ENCODE measurements around the gene UPF1.

Gene UPF1

GRCh38 chr19:18831524-18832305 is at the start of gene UPF1:
Gene UPF1 (plus strand): TSS chr19:18831959. CDS start chr19:18832210, 251 bp downstream.
- H3K9ac ChIP-seq (ENCODE audit: low read length), result peak within 1 kb of the TSS; percentile 97
- H3K4me3 ChIP-seq (ENCODE audit: low read depth, low read length), result peak within 1 kb of the TSS; percentile 98
- peaks cover 18% of the 10 kb centered on the region for H3K4me1 ChIP-seq (ENCODE audit: control insufficient read depth, insufficient read depth, low read length)
- H3K36me3 ChIP-seq (ENCODE audit: control insufficient read depth, insufficient read depth, low read length), result peaks cover 19% of the 10 kb centered on the region
- H3K27ac ChIP-seq (ENCODE audit: low read depth, low read length), result peak within 1 kb of the TSS; percentile 94; the same call in 1 of the 2 replicates
- peaks cover 10% of the 10 kb centered on the region for H3K27me3 ChIP-seq (ENCODE audit: control insufficient read depth, insufficient read depth, low read length)
- peaks cover 6% of the 10 kb centered on the region; the same call in 1 of the 2 replicates for H3K9me3 ChIP-seq (ENCODE audit: control insufficient read depth, insufficient read depth, low read depth, low read length)

DNA sequence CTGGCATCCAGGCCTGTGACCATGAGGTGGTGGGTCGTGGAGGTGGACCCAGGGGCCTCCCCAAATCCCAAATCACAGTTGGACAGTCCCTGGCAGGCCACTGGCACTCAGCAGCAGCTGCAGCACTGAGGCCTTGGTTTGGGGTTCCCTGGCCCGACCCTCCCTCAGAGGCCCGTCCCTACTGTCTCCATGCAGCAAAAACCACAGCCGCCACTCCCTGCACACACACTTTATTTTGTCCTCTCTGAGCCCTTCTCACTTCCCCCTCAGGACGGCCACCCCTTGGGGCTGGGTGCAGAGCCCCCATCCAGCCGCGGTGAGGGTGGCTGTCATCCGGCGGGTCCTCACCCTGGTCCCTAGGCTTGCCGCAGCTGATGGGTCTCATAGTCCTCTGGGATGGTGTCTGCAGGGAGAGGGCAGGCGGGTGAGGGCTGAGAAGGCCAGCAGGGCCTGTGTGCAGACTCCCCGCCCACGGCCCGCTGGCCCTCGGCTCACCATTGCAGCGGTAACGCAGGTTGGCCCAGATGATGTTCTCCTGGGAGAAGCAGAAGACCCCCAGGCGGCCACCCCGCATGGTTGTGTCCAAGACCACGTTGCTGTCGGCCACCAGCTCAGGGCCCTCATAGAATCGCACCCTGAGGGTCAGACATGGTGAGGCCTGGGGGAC is 49.1 kb upstream of the UPF1 start:
- Histone ChIP-seq H3K9ac (ENCODE audit: low read length) (no peak overlapping the region), H3K27ac (ENCODE audit: low read depth, low read length) (no peak overlapping the region), H3K36me3 (ENCODE audit: control insufficient read depth, insufficient read depth, low read length) (no peaks in the 10 kb centered on the region), H3K4me3 (ENCODE audit: low read depth, low read length) (no peak overlapping the region), H3K9me3 (ENCODE audit: control insufficient read depth, insufficient read depth, low read depth, low read length) (no peaks in the 10 kb centered on the region), H3K27me3 (ENCODE audit: control insufficient read depth, insufficient read depth, low read length) (peaks cover 98% of the 10 kb centered on the region), H3K4me1 (ENCODE audit: control insufficient read depth, insufficient read depth, low read length) (peaks cover 7% of the 10 kb centered on the region)

GRCh38 chr19:18783958-18784785 is 47.6 kb upstream of the UPF1 start:
- no peaks in the 10 kb centered on the region for H3K36me3 ChIP-seq (ENCODE audit: control insufficient read depth, insufficient read depth, low read length)
- peaks cover 98% of the 10 kb centered on the region for H3K27me3 ChIP-seq (ENCODE audit: control insufficient read depth, insufficient read depth, low read length)
- H3K27ac ChIP-seq (ENCODE audit: low read depth, low read length), result no peak overlapping the region
- H3K4me1 ChIP-seq (ENCODE audit: control insufficient read depth, insufficient read depth, low read length), result peaks cover 12% of the 10 kb centered on the region
- no peak overlapping the region for H3K9ac ChIP-seq (ENCODE audit: low read length)
- no peaks in the 10 kb centered on the region for H3K9me3 ChIP-seq (ENCODE audit: control insufficient read depth, insufficient read depth, low read depth, low read length)
- no peak overlapping the region for H3K4me3 ChIP-seq (ENCODE audit: low read depth, low read length)

DNA sequence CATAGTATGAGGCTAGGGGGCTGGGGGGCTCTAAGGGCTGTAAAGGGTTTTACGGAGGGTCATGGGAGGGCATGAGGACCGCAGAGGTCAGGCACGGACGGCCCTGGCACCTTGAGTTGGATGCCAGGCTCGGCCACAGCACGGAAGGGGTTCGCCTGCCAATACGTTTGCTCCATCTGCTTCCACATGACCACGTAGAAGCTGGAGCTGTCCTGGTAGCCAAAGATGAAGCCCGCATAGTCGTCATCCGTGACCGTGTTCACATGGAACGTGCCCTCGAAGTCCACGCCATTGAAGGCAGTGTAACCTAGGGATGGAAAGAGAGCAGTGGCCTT is 47.0 kb upstream of the UPF1 start:
- Histone ChIP-seq H3K9ac (ENCODE audit: low read length) (no peak overlapping the region), H3K27ac (ENCODE audit: low read depth, low read length) (no peak overlapping the region), H3K4me1 (ENCODE audit: control insufficient read depth, insufficient read depth, low read length) (peaks cover 12% of the 10 kb centered on the region), H3K9me3 (ENCODE audit: control insufficient read depth, insufficient read depth, low read depth, low read length) (no peaks in the 10 kb centered on the region), H3K27me3 (ENCODE audit: control insufficient read depth, insufficient read depth, low read length) (peaks cover 98% of the 10 kb centered on the region), H3K36me3 (ENCODE audit: control insufficient read depth, insufficient read depth, low read length) (no peaks in the 10 kb centered on the region), H3K4me3 (ENCODE audit: low read depth, low read length) (no peak overlapping the region; the same call in 1 of the 2 replicates)

DNA sequence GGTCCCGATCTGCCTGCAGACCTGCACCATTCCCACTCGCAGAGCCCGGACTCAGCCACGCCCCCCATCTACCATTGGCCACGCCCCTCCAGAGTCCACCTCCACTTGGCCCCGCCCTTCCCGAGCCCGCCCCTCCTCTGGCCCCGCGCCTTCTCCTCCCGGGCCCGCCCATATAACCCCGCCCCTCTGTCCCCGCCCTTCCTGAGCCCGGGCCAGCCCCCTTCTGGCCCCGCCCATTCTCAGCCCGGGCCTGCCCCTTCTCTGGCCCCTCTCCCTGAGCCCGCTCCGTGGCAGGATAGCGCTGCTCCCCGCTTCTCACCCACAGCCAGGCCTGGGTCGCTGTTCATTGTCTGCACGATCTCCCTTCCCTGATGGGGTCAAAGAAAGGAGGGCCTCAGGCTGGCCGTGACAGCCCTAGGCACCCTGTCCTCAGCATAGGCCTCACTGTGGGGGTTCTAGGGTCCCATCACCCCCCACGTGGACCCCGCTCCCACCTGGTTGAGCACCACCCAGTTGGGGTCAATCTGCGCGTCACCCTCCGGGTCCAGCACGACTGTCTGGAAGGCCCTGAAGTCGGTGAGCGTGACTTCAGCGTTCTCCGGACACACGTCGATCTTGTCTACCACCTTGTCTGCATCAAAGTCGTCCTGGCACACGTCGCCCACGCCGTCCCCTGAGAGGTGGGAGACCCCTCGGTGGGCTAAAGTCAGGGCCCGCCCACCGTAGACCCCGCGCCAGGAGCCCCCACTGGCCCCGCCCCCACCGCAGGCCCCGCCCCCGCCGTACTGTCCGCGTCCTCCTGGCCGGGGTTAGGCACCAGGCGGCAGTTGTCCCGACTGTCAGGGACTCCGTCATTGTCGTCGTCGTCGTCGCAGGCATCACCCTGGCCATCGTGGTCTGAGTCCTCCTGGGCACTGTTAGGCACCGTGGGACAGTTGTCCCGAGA is 46.3 kb upstream of the UPF1 start:
- H3K4me1 ChIP-seq (ENCODE audit: control insufficient read depth, insufficient read depth, low read length), result peaks cover 15% of the 10 kb centered on the region
- no peak overlapping the region for H3K9ac ChIP-seq (ENCODE audit: low read length)
- no peaks in the 10 kb centered on the region for H3K9me3 ChIP-seq (ENCODE audit: control insufficient read depth, insufficient read depth, low read depth, low read length)
- H3K36me3 ChIP-seq (ENCODE audit: control insufficient read depth, insufficient read depth, low read length), result no peaks in the 10 kb centered on the region
- peak overlapping the region; percentile 48 for H3K4me3 ChIP-seq (ENCODE audit: low read depth, low read length)
- H3K27me3 ChIP-seq (ENCODE audit: control insufficient read depth, insufficient read depth, low read length), result peaks cover 98% of the 10 kb centered on the region
- no peak overlapping the region for H3K27ac ChIP-seq (ENCODE audit: low read depth, low read length)

- Histone ChIP-seq H3K4me1 (ENCODE audit: control insufficient read depth, insufficient read depth, low read length) (peaks cover 19% of the 10 kb centered on the region), H3K4me3 (ENCODE audit: low read depth, low read length) (peak overlapping the region; percentile 57), H3K27ac (ENCODE audit: low read depth, low read length) (no peak overlapping the region), H3K27me3 (ENCODE audit: control insufficient read depth, insufficient read depth, low read length) (peaks cover 98% of the 10 kb centered on the region), H3K9me3 (ENCODE audit: control insufficient read depth, insufficient read depth, low read depth, low read length) (no peaks in the 10 kb centered on the region), H3K36me3 (ENCODE audit: control insufficient read depth, insufficient read depth, low read length) (no peaks in the 10 kb centered on the region), H3K9ac (ENCODE audit: low read length) (no peak overlapping the region)
These were observed 43.0 kb upstream of the UPF1 start for GRCh38 chr19:18788529-18789421.

- Histone ChIP-seq H3K4me1 (ENCODE audit: control insufficient read depth, insufficient read depth, low read length) (peaks cover 19% of the 10 kb centered on the region), H3K27ac (ENCODE audit: low read depth, low read length) (no peak overlapping the region), H3K9ac (ENCODE audit: low read length) (no peak overlapping the region), H3K4me3 (ENCODE audit: low read depth, low read length) (peak overlapping the region; percentile 57), H3K36me3 (ENCODE audit: control insufficient read depth, insufficient read depth, low read length) (no peaks in the 10 kb centered on the region), H3K27me3 (ENCODE audit: control insufficient read depth, insufficient read depth, low read length) (peaks cover 98% of the 10 kb centered on the region), H3K9me3 (ENCODE audit: control insufficient read depth, insufficient read depth, low read depth, low read length) (no peaks in the 10 kb centered on the region)
These were observed 42.3 kb upstream of the UPF1 start for GRCh38 chr19:18789422-18789869.

DNA sequence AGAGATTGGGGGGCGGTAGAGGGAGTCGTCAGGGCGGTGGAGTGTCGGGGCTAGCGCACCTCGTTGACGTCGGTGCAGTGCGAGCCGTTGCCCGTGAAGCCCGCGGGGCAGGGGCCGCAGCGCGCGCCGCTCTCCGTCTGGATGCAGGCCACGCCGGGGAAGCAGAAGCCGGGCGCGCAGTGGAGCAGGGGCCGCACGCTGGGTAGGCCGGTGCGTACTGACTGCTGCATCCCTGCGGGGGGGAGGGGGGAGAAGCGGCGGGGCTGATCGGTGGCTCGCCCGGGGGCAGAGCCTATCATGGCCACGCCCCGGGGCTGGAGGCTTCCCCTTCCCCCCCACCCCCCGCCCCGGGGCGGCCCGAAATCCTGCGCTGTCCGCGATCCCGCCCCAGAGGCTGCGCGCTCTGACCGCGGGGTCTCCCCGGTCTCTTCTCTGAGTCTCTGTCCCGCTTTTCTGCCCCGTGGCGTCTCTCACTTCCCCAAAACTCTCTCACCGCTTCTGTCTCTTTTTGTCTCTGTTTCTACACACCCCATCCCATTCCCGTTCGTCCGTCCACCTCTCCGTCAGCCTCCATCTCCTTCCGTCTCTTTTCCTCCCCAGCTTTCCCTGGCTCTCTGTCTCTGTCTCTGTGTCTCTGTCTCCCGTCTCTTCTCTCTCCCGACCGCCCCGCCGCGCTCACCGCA is 41.7 kb upstream of the UPF1 start:
- Histone ChIP-seq H3K4me1 (ENCODE audit: control insufficient read depth, insufficient read depth, low read length) (peaks cover 19% of the 10 kb centered on the region), H3K4me3 (ENCODE audit: low read depth, low read length) (peak overlapping the region; percentile 57), H3K27me3 (ENCODE audit: control insufficient read depth, insufficient read depth, low read length) (peaks cover 98% of the 10 kb centered on the region), H3K9me3 (ENCODE audit: control insufficient read depth, insufficient read depth, low read depth, low read length) (no peaks in the 10 kb centered on the region), H3K27ac (ENCODE audit: low read depth, low read length) (no peak overlapping the region), H3K9ac (ENCODE audit: low read length) (no peak overlapping the region), H3K36me3 (ENCODE audit: control insufficient read depth, insufficient read depth, low read length) (no peaks in the 10 kb centered on the region)

GRCh38 chr19:18790566-18791314 is 41.0 kb upstream of the UPF1 start, which contains the start of gene COMP:
Gene COMP (minus strand): TSS chr19:18791305. CDS start chr19:18791269, 36 bp downstream.
- no peak within 1 kb of the TSS for H3K9ac ChIP-seq (ENCODE audit: low read length)
- no peaks in the 10 kb centered on the region for H3K36me3 ChIP-seq (ENCODE audit: control insufficient read depth, insufficient read depth, low read length)
- H3K4me1 ChIP-seq (ENCODE audit: control insufficient read depth, insufficient read depth, low read length), result peaks cover 18% of the 10 kb centered on the region
- H3K4me3 ChIP-seq (ENCODE audit: low read depth, low read length), result peak within 1 kb of the TSS; percentile 57
- H3K9me3 ChIP-seq (ENCODE audit: control insufficient read depth, insufficient read depth, low read depth, low read length), result no peaks in the 10 kb centered on the region
- no peak within 1 kb of the TSS for H3K27ac ChIP-seq (ENCODE audit: low read depth, low read length)
- H3K27me3 ChIP-seq (ENCODE audit: control insufficient read depth, insufficient read depth, low read length), result peaks cover 100% of the 10 kb centered on the region

Measured in HUES6 (cell line).